ENCODE results near the gene DGKQ. TPM values are rescaled to one million over a fixed set of nuclear protein-coding genes. Genes with fewer than 3 reads are reported as not detected.
"Not testable (repeated sequence)": the region's sequence is repeated elsewhere in the genome, so short reads cannot be mapped to it uniquely, and the experiment has no call there.

The DGKQ gene
- total RNA-seq, 5 donors from 2014 or later (not counting 1 experiment from before 2014, with no cell fraction given) = 22.6 to 46.4 (median 36.9) TPM

- H3K4me3 Mint-ChIP-seq; H3K27ac Mint-ChIP-seq; H3K27me3 ChIP-seq (replicated peaks in 1 of 2; ENCODE audit: control insufficient read depth in 2 of 2, extremely low read depth in 1 of 2, insufficient read depth in 2 of 2, low read length in 1 of 2); CTCF ChIA-PET; H3K4me3 ChIP-seq (ENCODE audit: control insufficient read depth in 1 of 2, extremely low read depth in 1 of 2, low read length in 1 of 2); POLR2A ChIA-PET; DNase-seq; H3K4me1 ChIP-seq (ENCODE audit: control insufficient read depth in 1 of 2, extremely low read depth in 1 of 2, insufficient read depth in 2 of 2, low read length in 2 of 2); H3K9me3 ChIP-seq; H3K36me3 ChIP-seq (ENCODE audit: control insufficient read depth in 2 of 2, extremely low read depth in 1 of 2, insufficient read depth in 1 of 2, low read length in 1 of 2); H3K9me3 Mint-ChIP-seq; H3K27me3 Mint-ChIP-seq; H3K36me3 Mint-ChIP-seq; H3K27ac ChIP-seq (ENCODE audit: low read length); ATAC-seq (replicated peaks in 1 of 4): not testable (repeated sequence)
- peaks cover 4 to 22% (median 8%) of the 10 kb centered on the region in 3 donors for H3K4me1 Mint-ChIP-seq
- WGBS (ENCODE audit: insufficient coverage) = no CpG with 5 or more reads among the region's 4 CpGs
These were observed 33.9 kb downstream of the DGKQ start for GRCh38 chr4:939508-939907.

- CTCF ChIA-PET = interaction anchor here in 1 of 2 donors (1.1 to 1.5 kb wide), 2 partner anchors 55 to 123 kb away, joined by 3 to 4 read pairs; partner anchors contain the start of gene IDUA
- no peaks in the 10 kb centered on the region for H3K9me3 ChIP-seq
- peak overlapping the region; percentile 93 to 94 (median 94) for H3K4me3 Mint-ChIP-seq
- peaks cover 0 to 7% of the 10 kb centered on the region in 2 donors for H3K36me3 ChIP-seq (ENCODE audit: control insufficient read depth in 2 of 2, extremely low read depth in 1 of 2, insufficient read depth in 1 of 2, low read length in 1 of 2)
- H3K27me3 ChIP-seq (replicated peaks in 1 of 2; ENCODE audit: control insufficient read depth in 2 of 2, extremely low read depth in 1 of 2, insufficient read depth in 2 of 2, low read length in 1 of 2) = no peaks in the 10 kb centered on the region
- peak overlapping the region; percentile 91 to 94 for H3K27ac Mint-ChIP-seq
- DNase-seq = no peak
- POLR2A ChIA-PET = interaction anchor here in 1 of 2 donors (1.0 kb wide), 1 partner anchor 259 kb away, joined by 3 read pairs; the partner anchor contains the start of genes ATP5ME and MYL5
- H3K27ac ChIP-seq (ENCODE audit: low read length) = peak overlapping the region; percentile 71
- no peaks in the 10 kb centered on the region for H3K9me3 Mint-ChIP-seq
- 10% methylated on average over 7 of the region's 11 CpGs for WGBS (ENCODE audit: insufficient coverage)
- H3K36me3 Mint-ChIP-seq = no peaks in the 10 kb centered on the region
- peak overlapping the region; percentile 80 to 81 for H3K4me3 ChIP-seq (ENCODE audit: control insufficient read depth in 1 of 2, extremely low read depth in 1 of 2, low read length in 1 of 2)
- H3K4me1 ChIP-seq (ENCODE audit: control insufficient read depth in 1 of 2, extremely low read depth in 1 of 2, insufficient read depth in 2 of 2, low read length in 2 of 2) = peaks cover 20 to 43% of the 10 kb centered on the region in 2 experiments
- no peak for ATAC-seq (replicated peaks in 1 of 4)
- H3K27me3 Mint-ChIP-seq = no peaks in the 10 kb centered on the region
- H3K4me1 Mint-ChIP-seq = peaks cover 45 to 71% (median 46%) of the 10 kb centered on the region in 3 donors
These were observed 40.7 kb downstream of the DGKQ start for GRCh38 chr4:932713-933070.

GRCh38 chr4:931960-932712 is 41.2 kb downstream of the DGKQ start, which contains the start of the genes GAK and TMEM175:
TSS of gene GAK (minus strand) at chr4:932316. CDS start at chr4:932187, 129 bp downstream.
TSS of gene TMEM175 (plus strand) at chr4:932460. CDS start at chr4:947740, 15,280 bp downstream.
- Histone ChIP-seq H3K4me3 (ENCODE audit: control insufficient read depth in 1 of 2, extremely low read depth in 1 of 2, low read length in 1 of 2) (peak within 1 kb of the TSS; percentile 80 to 81), H3K4me1 (ENCODE audit: control insufficient read depth in 1 of 2, extremely low read depth in 1 of 2, insufficient read depth in 2 of 2, low read length in 2 of 2) (peaks cover 20 to 45% of the 10 kb centered on the region in 2 experiments)
- WGBS (ENCODE audit: insufficient coverage) = under 1% methylated on average over 96 of the region's 99 CpGs

DNA sequence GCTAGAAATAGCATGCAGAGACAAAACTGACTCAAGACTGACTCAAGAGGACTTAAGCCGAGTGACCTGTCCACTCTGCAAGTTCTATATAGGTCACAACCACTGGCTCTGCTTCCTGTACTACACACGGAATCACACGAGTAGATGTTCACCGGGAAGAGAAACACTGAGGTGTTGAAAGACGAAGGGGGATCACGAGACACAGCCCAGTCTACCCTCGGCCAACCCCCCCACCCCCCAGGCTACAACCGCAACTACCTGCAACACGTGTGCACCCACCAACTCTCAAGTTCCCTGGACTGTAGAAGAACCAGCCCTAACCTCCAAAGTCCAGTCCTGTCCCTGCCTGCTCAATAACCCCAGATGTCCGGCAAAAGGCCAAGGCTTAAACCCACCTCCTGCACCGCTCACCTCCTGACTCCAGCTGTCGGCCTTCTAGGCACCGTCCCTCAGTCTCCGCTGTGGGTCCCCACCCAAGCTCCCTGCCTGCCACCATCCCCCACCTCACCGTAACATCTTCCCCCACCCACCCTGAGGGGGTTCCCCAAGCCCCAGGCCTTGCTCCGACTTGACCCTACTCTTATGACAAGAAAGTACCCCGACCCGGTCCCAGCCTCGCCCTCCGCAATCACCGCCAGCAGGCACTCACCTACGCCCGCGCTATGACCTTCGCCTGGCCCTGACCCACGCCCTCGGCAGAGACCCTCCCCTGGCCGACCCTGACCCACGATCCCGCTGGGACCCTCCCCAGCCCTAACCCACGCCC is 42.0 kb downstream of the DGKQ start:
- Histone ChIP-seq H3K4me3 (ENCODE audit: control insufficient read depth in 1 of 2, extremely low read depth in 1 of 2, low read length in 1 of 2) (peak overlapping the region; percentile 80 to 81), H3K9me3 (no peaks in the 10 kb centered on the region), H3K36me3 (ENCODE audit: control insufficient read depth in 2 of 2, extremely low read depth in 1 of 2, insufficient read depth in 1 of 2, low read length in 1 of 2) (peaks cover 0 to 7% of the 10 kb centered on the region in 2 donors), H3K27ac (ENCODE audit: low read length) (peak overlapping the region; percentile 78), H3K27me3 (replicated peaks in 1 of 2; ENCODE audit: control insufficient read depth in 2 of 2, extremely low read depth in 1 of 2, insufficient read depth in 2 of 2, low read length in 1 of 2) (no peaks in the 10 kb centered on the region), H3K4me1 (ENCODE audit: control insufficient read depth in 1 of 2, extremely low read depth in 1 of 2, insufficient read depth in 2 of 2, low read length in 2 of 2) (peaks cover 20 to 47% of the 10 kb centered on the region in 2 experiments)
- Mint-ChIP-seq H3K27me3 (no peaks in the 10 kb centered on the region), H3K36me3 (no peaks in the 10 kb centered on the region), H3K27ac (peak overlapping the region; percentile 70 to 94), H3K4me3 (peak overlapping the region; percentile 93 to 94 (median 94)), H3K4me1 (peaks cover 47 to 72% (median 47%) of the 10 kb centered on the region in 3 donors), H3K9me3 (no peaks in the 10 kb centered on the region)
- ATAC-seq (replicated peaks in 1 of 4) (peak in 1 of 4 experiments; percentile 0), DNase-seq (peak in 16 of 35 experiments; percentile 8 to 44 (median 20))
- ChIA-PET CTCF (interaction anchor here in 1 of 2 donors (1.5 to 2.0 kb wide), 2 partner anchors 56 kb away, joined by 4 to 5 read pairs; partner anchors contain the start of gene IDUA), POLR2A (no interaction called here)
- 2% methylated on average over 23 of the region's 31 CpGs for WGBS (ENCODE audit: insufficient coverage)

More at GRCh38 chr4:931960-932712, 41.2 kb downstream of the DGKQ start, which contains the start of the genes GAK and TMEM175:
- Histone ChIP-seq H3K27me3 (replicated peaks in 1 of 2; ENCODE audit: control insufficient read depth in 2 of 2, extremely low read depth in 1 of 2, insufficient read depth in 2 of 2, low read length in 1 of 2) (no peaks in the 10 kb centered on the region), H3K36me3 (ENCODE audit: control insufficient read depth in 2 of 2, extremely low read depth in 1 of 2, insufficient read depth in 1 of 2, low read length in 1 of 2) (peaks cover 0 to 7% of the 10 kb centered on the region in 2 donors), H3K9me3 (no peaks in the 10 kb centered on the region), H3K27ac (ENCODE audit: low read length) (peak within 1 kb of the TSS; percentile 78)
- CTCF ChIA-PET = interaction anchor here in 1 of 2 donors (1.1 to 1.5 kb wide), 2 partner anchors 55 to 124 kb away, joined by 3 to 4 read pairs; partner anchors contain the start of gene IDUA
- H3K9me3 Mint-ChIP-seq = no peaks in the 10 kb centered on the region
- peak; percentile 95 to 97 (median 96) for ATAC-seq (replicated peaks in 1 of 4)
- DNase-seq = peak; percentile 85 to 99 (median 95)
- no peaks in the 10 kb centered on the region for H3K27me3 Mint-ChIP-seq
- peak within 1 kb of the TSS; percentile 91 to 94 for H3K27ac Mint-ChIP-seq
- peaks cover 45 to 71% (median 46%) of the 10 kb centered on the region in 3 donors for H3K4me1 Mint-ChIP-seq
- peak within 1 kb of the TSS; percentile 93 to 94 (median 94) for H3K4me3 Mint-ChIP-seq
- POLR2A ChIA-PET = interaction anchor here in 1 of 2 donors (1.0 kb wide), 1 partner anchor 258 kb away, joined by 3 read pairs; the partner anchor contains the start of genes ATP5ME and MYL5
- no peaks in the 10 kb centered on the region for H3K36me3 Mint-ChIP-seq

- POLR2A ChIA-PET = interaction anchor here in 1 of 2 donors (0.6 kb wide), 1 partner anchor 9 kb away, joined by 4 read pairs; no protein-coding TSS in a partner anchor
These were observed 42.6 kb downstream of the DGKQ start for GRCh38 chr4:930827-931193.

More at GRCh38 chr4:930827-931193, 42.6 kb downstream of the DGKQ start:
- WGBS (ENCODE audit: insufficient coverage) = 55% methylated on average over 3 of the region's 7 CpGs
- Histone ChIP-seq H3K36me3 (ENCODE audit: control insufficient read depth in 2 of 2, extremely low read depth in 1 of 2, insufficient read depth in 1 of 2, low read length in 1 of 2) (peaks cover 0 to 7% of the 10 kb centered on the region in 2 donors), H3K27me3 (replicated peaks in 1 of 2; ENCODE audit: control insufficient read depth in 2 of 2, extremely low read depth in 1 of 2, insufficient read depth in 2 of 2, low read length in 1 of 2) (no peaks in the 10 kb centered on the region), H3K4me3 (ENCODE audit: control insufficient read depth in 1 of 2, extremely low read depth in 1 of 2, low read length in 1 of 2) (peak overlapping the region; percentile 80 to 81), H3K27ac (ENCODE audit: low read length) (peak overlapping the region; percentile 78), H3K4me1 (ENCODE audit: control insufficient read depth in 1 of 2, extremely low read depth in 1 of 2, insufficient read depth in 2 of 2, low read length in 2 of 2) (peaks cover 20 to 53% of the 10 kb centered on the region in 2 experiments), H3K9me3 (no peaks in the 10 kb centered on the region)
- H3K27ac Mint-ChIP-seq = peak overlapping the region; percentile 70 to 94
- peak overlapping the region; percentile 93 to 94 (median 94) for H3K4me3 Mint-ChIP-seq
- peaks cover 52 to 72% (median 53%) of the 10 kb centered on the region in 3 donors for H3K4me1 Mint-ChIP-seq
- CTCF ChIA-PET = interaction anchor here in 1 of 2 donors (0.6 to 2.0 kb wide), 2 partner anchors 9 to 56 kb away, joined by 3 to 5 read pairs; partner anchors contain the start of gene IDUA
- H3K9me3 Mint-ChIP-seq = no peaks in the 10 kb centered on the region
- no peaks in the 10 kb centered on the region for H3K27me3 Mint-ChIP-seq
- no peak for ATAC-seq (replicated peaks in 1 of 4)
- DNase-seq = peak in 1 of 35 experiments; percentile 3
- no peaks in the 10 kb centered on the region for H3K36me3 Mint-ChIP-seq

Measured in T-cell (primary cell).